BLaER1 (cell line): Measurements from ENCODE around the gene FTO.
A peak's percentile ranks its signal among the peaks of the same experiment; 100 is the strongest.

Source experiments
- H3K27ac ChIP-seq: shearing (Covaris generic); formaldehyde crosslinking; 2 replicates; pipeline ENCODE4 v1.8.1; 2022
- H3K27me3 ChIP-seq: shearing (Covaris generic); formaldehyde crosslinking; 2 replicates; pipeline ENCODE4 v1.8.1; 2022
- H3K36me3 ChIP-seq: shearing (Covaris generic); formaldehyde crosslinking; 2 replicates; pipeline ENCODE4 v1.8.1; 2022
- H3K4me1 ChIP-seq: shearing (Covaris generic); formaldehyde crosslinking; 2 replicates; pipeline ENCODE4 v1.8.1; 2022
- H3K4me2 ChIP-seq: shearing (Covaris generic); formaldehyde crosslinking; 2 replicates; pipeline ENCODE4 v1.8.1; 2022
- H3K4me3 ChIP-seq: shearing (Covaris generic); formaldehyde crosslinking; 2 replicates; pipeline ENCODE4 v1.8.1; 2022
- H3K9ac ChIP-seq: shearing (Covaris generic); formaldehyde crosslinking; 2 replicates; pipeline ENCODE4 v1.8.1; 2022
- H3K9me3 ChIP-seq: shearing (Covaris generic); formaldehyde crosslinking; 2 replicates; pipeline ENCODE4 v1.8.1; 2022
- H4K20me1 ChIP-seq: shearing (Covaris generic); formaldehyde crosslinking; 2 replicates; pipeline ENCODE4 v1.8.1; 2022
- Cebpa-rat ChIP-seq: shearing (Covaris generic); IDR thresholded peaks from 2 replicates; pipeline ENCODE4 v1.8.1; 2022

FTO gene

DNA sequence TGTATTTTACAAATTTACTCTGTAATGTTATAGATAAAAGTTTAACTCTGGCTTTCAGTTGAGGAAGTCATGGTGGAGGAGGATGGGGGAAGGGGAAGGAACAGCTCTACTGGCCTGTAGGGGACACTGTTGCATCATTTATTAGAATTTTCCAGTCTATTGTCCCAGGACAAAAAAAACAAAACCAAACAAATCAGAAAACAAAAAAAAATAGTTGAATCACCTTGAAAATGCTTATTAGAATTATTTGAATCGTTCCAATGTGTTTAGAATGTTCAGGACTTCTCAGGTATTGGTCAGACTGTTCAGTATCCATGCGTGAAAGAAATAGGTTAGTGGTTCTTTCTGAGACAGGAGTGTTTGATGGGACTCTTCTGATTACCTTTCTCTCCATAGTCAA lies 242.0 kb downstream of the FTO start:
- no peak overlapping the region for H3K27ac ChIP-seq
- no peak overlapping the region for H3K4me3 ChIP-seq
- no peaks in the 10 kb centered on the region for H3K27me3 ChIP-seq
- H3K36me3 ChIP-seq, result no peaks in the 10 kb centered on the region; the same call in 1 of the 2 replicates
- TF ChIP-seq Cebpa-rat, result no peak
- no peaks in the 10 kb centered on the region for H4K20me1 ChIP-seq
- no peak overlapping the region for H3K9ac ChIP-seq
- no peaks in the 10 kb centered on the region for H3K9me3 ChIP-seq
- H3K4me1 ChIP-seq, result peaks cover 13% of the 10 kb centered on the region
- no peak overlapping the region for H3K4me2 ChIP-seq

- Histone ChIP-seq H4K20me1 (no peaks in the 10 kb centered on the region), H3K9me3 (no peaks in the 10 kb centered on the region), H3K9ac (no peak overlapping the region), H3K36me3 (no peaks in the 10 kb centered on the region; the same call in 1 of the 2 replicates), H3K4me3 (no peak overlapping the region), H3K27me3 (no peaks in the 10 kb centered on the region), H3K4me2 (no peak overlapping the region), H3K4me1 (peaks cover 16% of the 10 kb centered on the region), H3K27ac (no peak overlapping the region)
- no peak for TF ChIP-seq Cebpa-rat
These were observed 242.9 kb downstream of the FTO start for GRCh38 chr16:53946746-53947386.

DNA sequence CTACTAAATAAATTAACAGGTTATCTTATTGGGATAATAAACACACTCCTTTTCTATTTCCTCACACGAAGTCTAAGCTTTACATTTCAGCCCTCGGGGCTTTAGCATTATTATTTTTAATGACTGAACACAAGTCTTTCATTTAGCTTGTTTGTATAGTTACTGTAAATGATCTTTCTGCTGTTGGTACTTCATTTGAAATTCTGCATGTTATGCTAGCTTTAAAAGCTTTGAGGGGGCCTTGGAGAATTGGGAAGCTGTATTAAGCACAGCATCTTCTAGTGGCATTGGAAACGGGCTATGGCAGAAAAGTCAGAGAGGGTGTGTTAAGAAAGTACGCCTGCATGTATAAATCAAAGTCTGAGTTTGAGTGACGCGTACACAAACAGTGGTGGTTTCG lies 243.7 kb downstream of the FTO start:
- H3K4me3 ChIP-seq, result no peak overlapping the region
- H4K20me1 ChIP-seq, result no peaks in the 10 kb centered on the region
- no peak for TF ChIP-seq Cebpa-rat
- no peak overlapping the region for H3K9ac ChIP-seq
- H3K9me3 ChIP-seq, result no peaks in the 10 kb centered on the region
- H3K27me3 ChIP-seq, result no peaks in the 10 kb centered on the region
- H3K4me1 ChIP-seq, result peaks cover 24% of the 10 kb centered on the region
- no peak overlapping the region for H3K4me2 ChIP-seq
- H3K27ac ChIP-seq, result no peak overlapping the region
- H3K36me3 ChIP-seq, result no peaks in the 10 kb centered on the region; the same call in 1 of the 2 replicates

DNA sequence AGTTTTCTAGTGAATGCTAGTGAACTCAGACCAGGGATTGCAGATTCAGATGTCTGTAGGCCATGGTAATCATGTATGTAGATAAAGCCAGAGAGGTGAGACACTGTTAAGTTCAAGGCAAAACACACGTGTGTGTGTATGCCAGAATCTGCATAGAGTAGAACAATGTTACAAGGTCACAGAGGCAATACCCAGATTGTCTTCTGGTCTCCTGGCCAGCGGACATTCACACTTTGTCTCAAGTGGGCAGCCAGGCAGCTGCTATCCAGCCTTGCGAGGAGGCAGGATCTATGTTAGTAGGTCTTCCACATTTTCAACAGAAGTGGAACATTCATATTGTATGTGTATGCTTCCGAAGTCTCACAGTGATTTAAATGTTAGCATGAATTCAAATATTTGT lies 244.4 kb downstream of the FTO start:
- Histone ChIP-seq H3K9me3 (no peaks in the 10 kb centered on the region), H3K4me1 (peaks cover 26% of the 10 kb centered on the region), H3K36me3 (no peaks in the 10 kb centered on the region), H3K27ac (no peak overlapping the region), H3K4me2 (no peak overlapping the region), H3K4me3 (no peak overlapping the region), H3K9ac (no peak overlapping the region), H4K20me1 (no peaks in the 10 kb centered on the region), H3K27me3 (no peaks in the 10 kb centered on the region)
- TF ChIP-seq Cebpa-rat, result no peak

DNA sequence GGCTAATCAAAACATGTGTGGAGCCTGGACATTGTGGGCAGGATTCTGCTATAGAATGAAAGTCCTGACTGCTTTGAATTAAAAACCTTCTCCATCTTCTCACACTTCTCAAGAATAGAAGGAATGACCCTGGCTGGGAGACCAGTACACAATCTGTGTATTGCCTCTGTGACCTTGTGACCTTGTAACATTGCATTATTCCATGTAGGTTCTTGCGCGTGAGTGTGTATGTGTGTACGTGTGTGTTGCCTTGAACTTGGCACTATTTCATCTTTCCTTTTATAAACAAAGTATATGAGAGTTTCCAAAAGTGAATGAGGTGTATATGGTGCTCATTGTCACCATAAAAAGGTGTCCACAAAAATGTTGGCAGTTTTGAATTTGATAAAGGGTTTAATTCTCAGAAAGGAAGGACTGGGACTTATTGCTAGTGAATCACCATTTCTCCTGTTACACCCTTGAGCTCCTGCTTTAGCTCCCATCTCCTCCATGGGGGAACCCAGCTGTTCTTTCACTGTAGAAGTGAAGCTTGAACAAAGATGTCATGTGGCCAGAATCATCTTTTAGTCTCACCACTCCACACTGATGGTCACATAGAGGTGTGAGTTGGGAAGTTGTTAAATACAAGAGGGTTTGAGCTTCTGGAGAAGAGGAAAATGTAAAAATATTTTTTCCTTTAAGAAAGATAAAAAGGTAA lies 244.9 kb downstream of the FTO start:
- peaks cover 26% of the 10 kb centered on the region for H3K4me1 ChIP-seq
- H3K27ac ChIP-seq, result no peak overlapping the region
- no peak for TF ChIP-seq Cebpa-rat
- no peaks in the 10 kb centered on the region for H3K27me3 ChIP-seq
- H3K4me3 ChIP-seq, result no peak overlapping the region
- no peaks in the 10 kb centered on the region for H3K9me3 ChIP-seq
- H3K36me3 ChIP-seq, result no peaks in the 10 kb centered on the region
- no peak overlapping the region for H3K9ac ChIP-seq
- H4K20me1 ChIP-seq, result no peaks in the 10 kb centered on the region
- H3K4me2 ChIP-seq, result no peak overlapping the region

DNA sequence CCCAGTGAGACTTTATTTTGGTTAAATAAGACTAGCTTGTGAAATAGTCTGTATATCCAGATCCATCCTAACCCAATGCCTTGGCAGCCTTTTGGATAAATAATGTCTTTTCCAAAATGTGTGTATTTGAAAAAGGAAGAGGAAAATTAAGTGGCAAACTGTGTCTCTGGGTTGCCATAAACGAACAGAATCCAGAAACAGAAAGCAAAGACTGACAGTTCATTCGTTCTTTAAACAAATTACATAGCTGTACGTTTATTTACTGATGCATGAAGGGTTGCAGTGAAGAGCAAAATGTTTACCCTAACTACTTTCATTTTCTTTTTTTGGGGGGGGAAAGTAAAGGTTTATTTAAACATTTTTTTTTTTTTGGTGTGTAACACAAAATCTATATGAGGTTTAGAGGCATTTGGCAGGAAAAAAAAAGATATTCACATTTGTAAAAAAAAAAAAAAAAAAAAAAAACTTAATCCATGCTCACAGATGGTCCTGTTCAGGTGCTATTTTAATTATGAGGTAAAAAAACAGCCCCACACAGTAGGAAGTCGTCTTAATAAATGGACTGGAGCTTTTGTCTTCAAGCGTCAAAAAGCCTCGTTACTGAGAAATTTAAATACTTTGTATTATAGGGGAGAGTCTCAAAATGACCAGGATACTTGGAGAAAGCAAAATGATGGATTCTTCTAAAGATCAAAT lies 245.9 kb downstream of the FTO start:
- Histone ChIP-seq H3K9me3 (no peaks in the 10 kb centered on the region), H3K27me3 (no peaks in the 10 kb centered on the region), H3K4me2 (peak overlapping the region; percentile 52), H3K4me1 (peaks cover 26% of the 10 kb centered on the region), H3K9ac (no peak overlapping the region), H3K4me3 (no peak overlapping the region), H3K36me3 (no peaks in the 10 kb centered on the region), H3K27ac (no peak overlapping the region), H4K20me1 (no peaks in the 10 kb centered on the region)
- no peak for TF ChIP-seq Cebpa-rat

DNA sequence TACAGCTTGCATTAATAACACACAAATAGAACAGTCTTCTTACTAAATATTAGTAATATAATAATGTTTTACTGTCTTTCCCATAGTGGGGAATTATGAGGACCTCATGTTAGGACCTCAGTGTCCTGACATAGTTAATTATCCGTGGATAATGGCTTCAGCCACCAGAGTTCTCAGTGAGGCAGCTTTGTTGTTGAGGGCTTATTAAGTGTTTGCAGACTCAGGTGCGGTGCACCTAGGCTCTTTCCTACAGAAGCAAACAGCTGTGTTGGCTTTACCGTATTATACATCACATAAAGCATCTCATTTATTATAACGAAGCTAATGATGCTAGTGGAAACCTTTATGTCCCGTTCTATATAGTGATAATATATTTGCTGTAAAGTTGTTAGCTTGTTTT lies 246.7 kb downstream of the FTO start:
- H3K36me3 ChIP-seq, result no peaks in the 10 kb centered on the region
- H3K27ac ChIP-seq, result no peak overlapping the region
- H4K20me1 ChIP-seq, result no peaks in the 10 kb centered on the region
- H3K4me3 ChIP-seq, result no peak overlapping the region
- TF ChIP-seq Cebpa-rat, result no peak
- no peak overlapping the region for H3K9ac ChIP-seq
- H3K27me3 ChIP-seq, result no peaks in the 10 kb centered on the region
- H3K4me1 ChIP-seq, result peaks cover 26% of the 10 kb centered on the region
- no peak overlapping the region for H3K4me2 ChIP-seq
- no peaks in the 10 kb centered on the region for H3K9me3 ChIP-seq

DNA sequence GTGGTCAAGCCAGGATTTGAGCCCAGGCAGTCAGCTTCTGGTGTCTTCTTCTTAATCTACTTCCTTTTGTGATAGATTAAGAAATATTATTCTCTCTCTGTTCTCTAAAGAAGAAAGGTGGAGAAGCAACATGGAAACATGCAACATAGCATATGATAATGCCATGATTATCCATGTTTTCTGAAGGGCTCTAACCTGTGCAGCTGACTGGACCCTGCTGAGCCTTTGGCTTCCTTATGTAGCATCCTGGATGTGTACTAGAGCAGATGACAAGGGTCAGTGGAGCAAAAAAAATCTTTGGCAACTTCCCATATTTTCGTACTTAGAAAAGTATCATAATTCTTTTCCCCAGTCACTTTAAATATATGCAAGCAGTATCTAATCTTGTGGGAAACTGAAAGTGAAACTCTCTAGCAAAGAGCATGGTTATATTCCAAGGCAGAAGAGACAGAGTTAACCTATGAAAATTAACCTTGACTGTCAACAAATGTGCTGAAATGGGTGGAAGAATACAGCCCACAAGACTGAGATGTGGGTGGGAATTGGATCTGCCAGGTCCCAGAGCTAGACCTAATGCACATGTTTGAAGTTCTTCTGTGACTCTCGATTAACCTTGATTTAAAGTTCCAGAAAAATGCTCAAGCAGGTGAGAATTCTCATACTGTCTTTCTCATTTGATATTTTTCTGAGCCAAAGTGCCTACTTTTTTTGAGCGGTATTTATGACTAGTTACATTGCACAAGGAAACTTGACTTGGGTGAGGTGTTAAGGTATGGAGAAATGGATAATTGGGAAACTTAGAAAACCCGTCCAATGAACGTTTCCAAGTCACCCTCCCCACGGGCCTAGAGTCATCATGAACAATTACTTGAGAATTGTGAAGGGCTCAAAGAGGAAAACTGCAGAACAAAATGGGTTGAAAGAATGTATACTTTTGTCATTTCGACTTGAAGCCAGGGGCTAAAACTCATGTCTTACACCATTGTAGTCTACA lies 248.6 kb downstream of the FTO start:
- Histone ChIP-seq H3K4me1 (peaks cover 26% of the 10 kb centered on the region), H3K36me3 (peaks cover 5% of the 10 kb centered on the region; the same call in 1 of the 2 replicates), H3K9ac (no peak overlapping the region), H4K20me1 (no peaks in the 10 kb centered on the region), H3K27ac (no peak overlapping the region), H3K9me3 (no peaks in the 10 kb centered on the region), H3K4me2 (peak overlapping the region; percentile 52), H3K27me3 (no peaks in the 10 kb centered on the region), H3K4me3 (no peak overlapping the region)
- TF ChIP-seq Cebpa-rat, result no peak

DNA sequence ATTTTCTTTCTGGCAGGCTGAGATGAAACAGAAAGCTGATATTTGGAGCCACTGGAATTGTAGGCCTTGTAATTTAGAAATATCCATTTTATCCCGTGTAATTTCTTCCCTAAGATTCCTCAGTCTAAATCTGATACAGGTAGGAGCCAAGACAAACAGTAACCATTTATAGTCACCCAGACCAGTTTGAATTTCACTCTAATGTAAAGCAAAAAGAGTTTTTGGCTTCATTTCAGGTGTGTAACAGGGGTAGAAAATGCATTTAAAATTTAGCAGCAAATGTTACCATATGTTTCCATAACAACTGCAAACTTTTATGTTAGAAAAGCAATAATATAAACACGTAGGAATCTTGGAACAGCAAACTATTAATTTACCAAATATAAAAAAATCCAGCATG lies 249.4 kb downstream of the FTO start:
- H3K27ac ChIP-seq, result no peak overlapping the region
- no peak overlapping the region for H3K9ac ChIP-seq
- H3K4me1 ChIP-seq, result peaks cover 26% of the 10 kb centered on the region
- no peak overlapping the region for H3K4me2 ChIP-seq
- no peak overlapping the region for H3K4me3 ChIP-seq
- H4K20me1 ChIP-seq, result no peaks in the 10 kb centered on the region
- peaks cover 5% of the 10 kb centered on the region; the same call in 1 of the 2 replicates for H3K36me3 ChIP-seq
- no peak for TF ChIP-seq Cebpa-rat
- H3K9me3 ChIP-seq, result no peaks in the 10 kb centered on the region
- no peaks in the 10 kb centered on the region for H3K27me3 ChIP-seq
